Hematopoietic multipotent progenitor cell treated with erythropoietin and hydrocortisone succinate and interleukin-3 and kit ligand, for 15 days (in vitro differentiated cells): ENCODE measurements around the gene JPT1.
"Not testable (repeated sequence)": the region's sequence is repeated elsewhere in the genome, so short reads cannot be mapped to it uniquely, and the experiment has no call there.

Experiments
- DNase-seq: peaks from one replicate; pipeline ENCODE4 v3.0.0-alpha.2; 2015; ENCODE audit warnings: low spot score

The JPT1 gene

DNA sequence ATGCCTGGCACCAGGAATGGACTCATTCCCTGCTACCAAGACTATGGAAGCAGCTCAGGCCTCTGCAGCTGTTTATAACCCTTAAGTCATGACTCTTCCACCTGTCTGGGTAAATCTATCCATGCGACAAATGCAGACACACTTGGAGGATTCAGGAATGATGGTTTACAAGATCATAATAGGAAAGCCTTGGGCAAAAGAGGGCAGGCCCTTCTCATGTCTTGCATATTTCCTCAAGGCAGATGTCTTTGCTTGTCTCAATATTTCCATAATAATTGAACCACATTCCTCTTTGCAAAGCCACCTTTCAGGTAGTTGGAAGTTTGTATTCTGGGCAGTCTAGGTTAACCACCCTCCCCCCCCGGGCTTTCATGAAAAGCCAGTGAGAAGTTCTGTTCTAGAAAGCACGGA lies 884 bp upstream of the JPT1 start:
- no peak for DNase-seq

DNA sequence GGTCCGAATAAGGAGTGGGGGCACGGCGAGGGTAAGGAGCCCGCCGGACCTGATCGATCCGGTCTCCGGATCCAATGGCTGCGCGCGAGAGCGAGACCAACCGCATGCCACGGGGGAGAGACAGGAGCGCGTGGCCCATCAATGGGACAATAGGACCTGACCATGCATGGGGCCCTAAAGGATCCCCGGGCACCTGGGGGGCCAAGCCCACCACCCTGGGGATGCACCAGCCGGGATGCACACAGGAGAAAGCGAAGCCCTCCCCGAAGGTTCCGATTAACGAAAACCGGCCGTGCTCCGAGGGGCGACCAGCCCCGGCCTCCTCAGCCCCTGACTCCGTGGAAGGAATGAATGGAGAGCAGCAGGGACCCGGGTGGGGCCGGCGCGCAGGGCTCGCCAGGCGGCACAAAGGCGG lies 525 bp downstream of the JPT1 start:
- DNase-seq: peak; percentile 40

DNA sequence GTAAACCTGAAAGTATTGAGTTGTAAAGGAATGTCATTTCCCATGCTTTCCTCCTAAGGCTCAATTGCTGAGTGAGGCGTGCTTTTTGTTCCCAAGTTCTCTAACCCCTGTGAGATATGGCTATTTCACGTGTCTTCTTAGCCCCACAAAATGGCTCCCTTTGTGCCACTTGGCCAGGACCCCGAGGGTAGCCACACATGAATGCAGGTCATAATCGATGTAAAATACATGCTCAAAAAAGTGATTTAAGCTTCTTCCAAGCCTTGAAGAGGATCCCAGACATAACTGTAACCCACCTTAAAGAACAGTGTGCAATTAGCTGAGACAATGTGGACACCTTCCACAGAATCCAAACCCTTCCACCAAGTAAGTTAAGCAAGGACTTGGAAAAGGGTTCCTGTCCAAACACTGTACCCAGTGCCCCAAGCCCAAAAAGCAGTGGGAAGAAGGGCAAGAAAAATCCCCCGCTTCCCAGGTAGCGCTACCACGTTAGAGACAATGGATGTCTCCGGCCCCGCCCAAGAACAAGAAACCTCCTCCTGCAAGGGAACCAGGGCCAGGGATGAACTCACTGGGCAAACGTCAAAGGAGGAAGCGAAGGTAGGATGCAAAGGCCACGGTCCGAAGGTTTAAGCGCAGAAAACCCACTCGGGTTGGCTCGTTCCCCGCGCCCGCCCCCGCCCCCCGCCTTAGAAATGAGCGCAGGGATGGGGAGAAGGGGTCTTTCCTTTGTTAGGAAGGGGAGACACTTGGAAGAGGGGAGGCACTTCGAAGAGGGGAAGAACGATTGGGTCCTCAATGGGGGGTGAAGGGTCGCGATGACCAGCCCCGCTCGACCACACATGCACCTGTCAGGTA lies 1.2 kb downstream of the JPT1 start:
- no peak for DNase-seq

DNA sequence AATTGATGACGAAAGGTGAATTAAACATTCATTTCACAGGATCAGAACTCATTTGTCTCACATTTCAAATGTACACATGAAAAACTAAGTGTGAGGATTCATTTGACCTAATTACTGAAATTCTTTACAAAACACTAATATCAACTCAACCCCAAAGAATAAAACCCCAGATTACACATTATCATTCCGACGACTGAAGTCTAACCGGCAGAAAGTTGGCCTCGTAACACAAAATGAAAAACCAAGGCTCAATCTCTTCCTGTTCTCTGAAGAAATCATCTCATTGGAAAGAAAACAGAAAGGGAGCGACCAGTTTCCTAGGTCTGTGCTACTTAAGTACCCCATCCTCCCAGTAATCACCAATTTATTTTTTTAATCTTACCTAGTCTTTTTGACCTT lies 1.8 kb downstream of the JPT1 start:
- no peak for DNase-seq

DNA sequence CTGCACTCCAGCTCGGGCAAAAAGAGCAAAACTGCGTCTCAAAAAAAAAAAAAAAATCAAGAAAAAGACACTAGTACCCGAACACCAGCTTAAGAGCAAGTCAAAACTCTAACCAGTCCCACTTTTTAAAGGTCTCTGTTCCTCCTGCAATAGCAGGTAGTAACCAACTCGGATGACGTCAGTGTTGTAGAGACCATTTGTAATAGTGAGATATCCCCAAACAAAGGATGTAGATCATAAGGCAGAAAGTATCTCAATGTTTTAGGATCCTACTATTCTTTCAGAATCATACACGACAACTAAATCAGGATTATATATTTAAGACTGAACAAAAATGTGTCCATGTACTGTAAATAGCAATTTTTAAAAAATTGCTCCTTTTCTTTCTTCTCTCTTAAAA lies 2.4 kb downstream of the JPT1 start:
- DNase-seq: no peak

DNA sequence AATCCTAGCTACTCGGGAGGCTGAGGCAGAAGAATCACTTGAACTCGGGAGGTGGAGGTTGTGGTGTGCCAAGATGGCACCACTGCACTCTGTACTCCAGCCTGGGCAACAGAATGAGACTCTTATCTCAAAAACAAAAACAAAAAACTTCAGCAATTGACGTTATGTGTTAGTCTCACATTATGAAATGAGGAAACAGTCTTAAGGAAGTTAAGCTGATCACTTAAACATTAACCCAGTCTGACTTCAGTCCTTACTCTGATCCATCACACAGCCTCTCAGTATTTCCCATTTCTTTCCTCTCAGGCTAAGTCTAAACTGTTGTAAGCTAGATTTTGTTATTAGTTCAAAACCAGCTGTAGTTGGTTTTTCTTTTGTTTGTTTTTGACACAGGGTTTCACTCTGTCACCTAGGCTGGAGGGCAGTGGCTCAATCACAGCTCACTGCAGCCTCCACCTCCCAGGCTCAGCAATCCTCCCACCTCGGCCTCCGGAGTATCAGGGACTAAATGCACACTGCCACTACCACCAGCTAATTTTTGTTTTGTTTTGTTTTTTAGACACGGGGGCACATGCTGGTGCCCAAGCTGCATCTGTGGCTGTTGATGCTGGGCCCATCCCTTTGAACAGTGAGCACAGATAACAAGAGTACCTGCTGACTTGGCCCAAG lies 6.3 kb downstream of the JPT1 start:
- no peak for DNase-seq

DNA sequence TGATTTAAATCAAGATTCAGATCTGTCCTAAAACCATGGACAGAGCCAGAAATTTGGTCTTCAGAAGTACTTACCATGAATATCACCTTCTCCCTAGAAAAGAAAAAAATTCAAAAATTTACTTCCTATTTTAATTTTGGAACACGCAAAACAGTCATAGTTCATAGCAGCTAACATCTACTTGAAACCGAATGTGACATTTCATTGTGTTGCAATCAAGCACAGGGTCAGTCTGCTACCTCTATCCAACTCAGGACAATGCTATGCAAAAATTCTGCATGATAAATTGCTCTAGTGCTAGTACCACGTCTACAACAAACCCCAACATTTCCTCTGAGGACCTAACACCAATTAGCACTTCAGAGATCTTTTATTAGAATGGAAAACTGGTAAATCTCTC lies 7.7 kb downstream of the JPT1 start:
- DNase-seq: no peak

DNA sequence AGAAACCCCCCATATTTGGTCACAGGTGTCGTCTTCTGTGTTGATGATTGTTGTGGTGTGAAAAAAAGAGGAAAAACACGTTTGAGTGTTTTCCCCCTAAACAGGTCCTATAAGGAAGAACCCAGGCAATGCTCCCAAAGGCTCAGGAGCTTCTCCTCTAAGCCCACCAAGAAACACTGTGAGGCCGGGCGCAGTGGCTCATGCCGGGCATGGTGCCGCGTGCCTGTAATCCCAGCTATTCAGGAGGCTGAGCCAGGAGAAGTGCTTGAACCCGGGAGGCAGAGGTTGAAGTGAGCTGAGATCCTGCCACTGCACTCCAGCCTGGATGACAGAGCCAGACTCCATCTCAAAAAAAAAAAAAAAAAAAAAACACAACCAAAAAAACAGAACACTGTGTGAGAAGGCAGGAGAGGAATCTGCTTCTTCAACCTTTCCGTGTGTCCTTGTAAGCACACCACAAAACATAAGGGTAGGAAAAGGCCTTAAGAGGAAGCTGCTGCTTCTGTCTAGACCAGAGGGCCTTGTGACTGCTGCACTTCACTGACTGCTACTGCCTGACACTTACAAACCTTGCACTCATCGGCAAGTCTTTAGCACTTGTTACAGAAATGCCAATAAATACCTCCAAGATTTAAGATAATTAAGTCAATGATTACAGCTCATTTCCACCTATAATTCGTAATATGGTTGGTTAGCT lies 9.3 kb downstream of the JPT1 start:
- no peak for DNase-seq

DNA sequence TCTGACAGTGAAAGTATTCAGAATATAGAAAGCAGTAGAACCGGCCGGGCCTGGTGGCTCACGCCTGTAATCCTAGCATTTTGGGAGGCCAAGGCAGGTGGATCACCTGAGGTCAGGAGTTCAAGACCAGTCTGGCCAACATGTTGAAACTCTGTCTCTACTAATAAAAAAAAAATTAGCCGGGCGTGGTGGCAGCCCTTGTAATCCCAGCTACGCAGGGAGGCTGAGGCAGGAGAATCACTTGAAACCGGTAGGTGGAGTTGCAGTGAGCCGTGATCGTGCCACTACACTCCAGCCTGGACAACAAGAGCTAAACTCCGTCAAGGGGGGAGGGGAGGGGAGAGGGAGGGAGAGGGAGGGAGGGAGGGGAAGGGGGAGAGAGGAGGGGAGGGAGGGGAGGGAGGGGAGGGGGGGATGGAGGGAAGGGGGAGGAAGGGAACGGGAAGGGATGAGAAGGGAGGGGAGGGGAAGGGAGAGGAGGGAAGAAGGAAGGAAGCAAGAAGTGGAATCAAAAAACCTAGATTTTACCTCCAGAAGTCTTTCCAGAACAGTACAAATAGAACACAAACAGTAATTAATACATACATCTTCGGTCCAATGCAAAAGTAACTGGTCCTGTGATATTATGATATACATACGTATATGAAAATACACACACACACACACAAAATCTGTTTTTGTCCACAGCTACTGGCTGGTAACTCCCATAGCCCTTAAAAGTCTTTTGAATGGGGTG lies 11.9 kb downstream of the JPT1 start:
- no peak for DNase-seq

DNA sequence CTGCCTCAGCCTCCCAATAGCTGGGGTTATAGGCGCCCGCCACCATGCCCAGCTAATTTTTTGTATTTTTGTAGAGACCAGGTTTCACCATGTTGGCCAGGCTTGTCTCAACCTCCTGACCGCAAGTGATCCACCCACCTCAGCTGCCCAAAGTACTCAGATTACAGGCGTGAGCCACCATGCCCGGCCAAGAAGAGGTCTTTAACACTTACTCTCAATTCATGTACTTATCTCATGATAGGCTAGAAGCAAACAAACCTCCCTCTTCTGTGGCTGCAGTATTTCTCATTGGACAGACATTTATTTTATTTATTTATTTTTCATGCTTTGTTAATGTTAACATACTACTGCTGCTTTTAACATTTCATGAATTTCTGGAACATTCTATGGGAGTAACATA lies 15.8 kb downstream of the JPT1 start:
- no peak for DNase-seq

DNA sequence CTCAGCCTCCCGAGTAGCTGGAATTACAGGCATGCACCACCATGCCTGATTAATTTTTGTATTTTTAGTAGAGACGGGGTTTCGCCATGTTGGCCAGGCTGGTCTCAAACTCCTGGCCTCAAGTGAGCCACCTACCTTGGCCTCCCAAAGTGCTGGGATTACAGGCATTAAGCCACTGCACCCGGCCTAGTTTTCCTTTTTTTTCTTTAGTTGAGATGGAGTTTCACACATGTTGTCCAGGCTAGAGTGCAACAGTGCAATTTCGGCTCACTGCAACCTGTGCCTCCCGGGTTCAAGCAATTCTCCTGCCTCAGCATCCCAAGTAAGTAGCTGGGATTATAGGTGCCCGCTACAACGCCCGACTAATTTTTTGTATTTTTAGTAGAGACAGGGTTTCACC lies 16.6 kb downstream of the JPT1 start:
- not testable (repeated sequence) for DNase-seq

DNA sequence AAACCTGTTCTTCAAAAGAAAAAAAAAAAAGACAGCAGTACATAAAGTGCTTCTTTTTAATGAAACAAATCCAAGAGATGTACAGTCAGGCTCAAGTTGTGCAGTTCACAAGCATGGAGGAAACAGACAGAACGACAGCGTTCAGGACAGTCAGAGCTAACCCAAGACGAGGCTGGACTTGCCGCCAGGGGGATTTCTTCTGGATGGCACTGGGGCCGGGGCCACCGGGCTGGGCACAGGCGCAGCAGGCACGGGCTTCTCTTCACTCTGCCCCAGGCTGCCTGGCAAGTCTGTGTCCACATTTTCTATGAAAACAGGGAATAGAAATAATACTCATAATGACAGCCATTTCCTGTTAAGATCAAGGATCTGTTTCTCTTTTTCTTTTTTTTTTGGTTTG lies 18.4 kb downstream of the JPT1 start:
- DNase-seq: no peak

DNA sequence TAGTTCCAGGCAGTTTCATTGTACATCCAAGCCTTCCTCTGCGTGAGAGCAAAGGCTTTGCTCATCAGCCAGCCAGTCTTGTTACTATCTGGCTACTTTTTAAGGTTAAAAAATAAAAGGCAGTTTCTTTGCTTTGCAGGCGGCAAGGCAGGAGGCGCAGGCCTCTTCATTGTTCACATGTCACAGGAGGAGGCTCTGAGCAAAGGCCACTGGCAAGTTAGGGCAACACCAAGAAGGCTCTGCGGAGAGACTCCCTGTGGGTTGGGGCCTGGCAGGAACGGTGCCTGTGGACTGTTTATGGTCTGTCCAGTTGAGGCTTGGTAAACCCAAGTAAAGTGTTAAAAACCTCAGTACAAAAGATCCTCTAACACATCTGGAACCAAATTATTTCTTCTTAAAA lies 18.9 kb downstream of the JPT1 start:
- DNase-seq: no peak

DNA sequence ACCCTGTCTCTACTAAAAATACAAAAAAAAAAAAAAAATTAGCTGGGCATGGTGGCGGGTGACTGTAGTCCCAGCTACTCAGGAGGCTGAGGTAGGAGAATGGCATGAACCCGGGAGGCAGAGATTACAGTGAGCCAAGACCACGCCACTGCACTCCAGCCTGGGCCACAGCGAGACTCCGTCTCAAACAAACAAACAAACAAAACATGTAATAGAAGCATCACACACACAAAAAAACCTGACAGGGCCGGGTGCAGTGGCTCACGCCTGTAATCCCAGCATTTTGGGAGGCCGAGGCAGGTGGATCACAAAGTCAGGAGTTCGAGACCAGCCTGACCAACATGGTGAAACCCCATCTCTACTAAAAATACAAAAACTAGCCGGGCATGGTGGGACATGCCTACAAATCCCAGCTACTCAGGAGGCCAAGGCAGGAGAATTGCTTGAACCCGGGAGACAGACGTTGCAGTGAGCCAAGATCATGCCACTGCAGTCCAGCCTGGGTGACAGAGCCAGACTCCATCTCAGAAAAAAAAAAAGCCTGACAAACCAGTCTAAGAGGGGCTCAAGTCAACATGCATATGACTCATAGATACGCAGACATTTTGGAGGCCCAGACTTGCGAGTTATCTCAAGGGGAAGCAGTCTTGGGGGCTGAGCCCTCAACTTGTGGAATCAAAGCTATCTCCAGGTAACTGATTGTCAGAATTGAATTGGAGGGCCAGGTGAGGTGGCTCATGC lies 20.5 kb downstream of the JPT1 start:
- not testable (repeated sequence) for DNase-seq

DNA sequence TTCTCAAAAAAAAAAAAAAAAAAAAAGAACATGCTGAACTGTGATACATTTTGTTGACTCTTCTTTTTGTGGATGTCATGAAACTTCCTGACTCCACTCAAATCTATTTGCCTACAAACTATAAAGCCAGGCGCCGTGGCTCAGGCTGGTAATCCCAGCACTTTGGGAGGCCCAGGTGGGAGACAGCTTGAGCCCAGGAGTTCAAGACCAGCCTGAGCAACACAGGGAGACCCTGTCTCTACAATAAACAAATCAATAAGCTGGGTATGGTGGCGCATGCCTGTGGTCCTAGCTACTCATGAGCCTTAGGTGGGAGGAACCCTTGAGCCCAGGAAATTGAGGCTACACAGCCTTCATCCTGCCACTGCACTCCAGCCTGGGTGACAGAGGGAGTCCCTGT lies 21.3 kb downstream of the JPT1 start:
- DNase-seq: no peak

DNA sequence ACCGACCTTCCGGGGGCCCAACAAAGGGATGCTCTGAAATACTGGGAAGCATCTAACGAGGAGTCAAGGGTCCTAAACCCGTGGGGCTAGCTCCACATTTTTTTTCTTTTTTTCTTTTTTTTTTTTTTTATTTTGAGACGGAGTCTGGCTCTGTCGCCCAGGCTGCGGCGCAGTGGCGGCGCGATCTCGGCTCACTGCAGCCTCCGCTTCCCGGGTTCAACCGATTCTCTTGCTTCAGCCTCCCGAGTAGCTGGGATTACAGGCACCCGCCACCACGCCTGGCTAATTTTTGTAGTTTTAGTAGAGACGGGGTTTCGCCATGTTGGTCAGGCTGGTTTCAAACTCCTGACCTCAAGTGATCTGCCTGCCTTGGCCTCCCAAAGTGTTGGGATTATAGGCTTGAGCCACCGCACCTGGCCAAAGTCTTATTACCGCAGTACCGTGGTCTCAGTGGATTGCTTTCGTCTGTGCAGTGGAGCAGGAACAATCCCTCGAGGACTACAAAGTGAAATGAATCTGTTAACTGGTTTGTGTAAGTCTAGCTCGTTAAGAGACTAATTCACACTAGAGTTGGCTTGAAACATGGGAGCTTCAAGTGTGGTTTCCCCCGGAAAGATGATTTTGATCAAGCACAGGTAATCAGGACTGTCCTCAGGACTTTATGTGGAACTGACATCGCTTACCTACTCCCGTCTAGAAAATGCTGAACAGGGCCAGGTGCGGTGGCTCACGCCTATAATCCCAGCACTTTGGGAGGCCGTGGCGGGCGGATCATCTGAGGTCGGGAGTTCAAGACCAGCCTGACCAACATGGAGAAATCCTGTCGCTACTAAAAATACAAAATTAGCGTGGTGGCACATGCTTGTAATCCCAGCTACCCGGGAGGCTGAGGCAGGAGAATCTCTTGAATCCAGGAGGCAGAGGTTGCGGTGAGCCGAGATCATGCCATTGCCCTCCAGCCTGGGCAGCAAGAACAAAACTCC lies 22.0 kb downstream of the JPT1 start:
- not testable (repeated sequence) for DNase-seq

DNA sequence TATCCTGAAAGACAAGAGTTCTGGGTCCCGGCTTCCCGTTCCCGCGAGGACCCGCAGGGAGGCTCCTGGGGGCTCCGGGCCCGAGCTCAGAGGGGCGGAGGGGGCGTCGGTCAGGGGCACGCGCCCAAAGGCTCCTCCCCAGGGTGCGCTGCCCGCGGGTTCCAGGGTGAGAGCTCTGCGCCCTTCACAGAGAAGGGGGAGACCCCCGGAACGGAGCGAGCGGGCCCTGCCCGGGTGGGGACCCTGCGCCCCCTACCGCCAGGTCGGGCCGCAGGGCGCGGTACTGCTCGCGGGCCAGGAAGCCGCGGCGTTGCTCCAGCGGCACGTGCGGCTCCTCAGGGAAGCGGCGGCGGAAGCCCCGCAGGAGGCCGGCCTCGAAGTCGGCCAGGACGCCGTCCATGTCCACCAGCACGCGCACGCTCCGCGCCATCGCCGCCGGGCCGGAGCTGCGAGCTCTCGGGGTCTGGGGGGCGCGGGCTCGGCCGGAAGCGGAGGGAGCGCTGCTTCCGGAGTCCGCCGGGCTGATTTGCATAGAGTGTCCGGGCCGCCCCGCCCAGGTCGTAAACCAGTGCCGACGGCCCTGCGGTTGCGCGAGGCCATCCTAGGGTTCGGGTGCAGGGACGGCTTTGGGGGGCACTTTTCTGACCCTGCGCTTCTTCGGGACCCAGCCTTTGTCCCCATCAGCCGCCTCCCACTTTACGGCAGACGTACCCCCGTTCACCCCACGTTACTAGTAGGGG lies 22.9 kb downstream of the JPT1 start, which contains the start of gene NT5C:
NT5C (minus strand) TSS at position 465 of the 740 bp plus-strand sequence; CDS start at position 430, 35 bp downstream.
- DNase-seq: peak; percentile 77

DNA sequence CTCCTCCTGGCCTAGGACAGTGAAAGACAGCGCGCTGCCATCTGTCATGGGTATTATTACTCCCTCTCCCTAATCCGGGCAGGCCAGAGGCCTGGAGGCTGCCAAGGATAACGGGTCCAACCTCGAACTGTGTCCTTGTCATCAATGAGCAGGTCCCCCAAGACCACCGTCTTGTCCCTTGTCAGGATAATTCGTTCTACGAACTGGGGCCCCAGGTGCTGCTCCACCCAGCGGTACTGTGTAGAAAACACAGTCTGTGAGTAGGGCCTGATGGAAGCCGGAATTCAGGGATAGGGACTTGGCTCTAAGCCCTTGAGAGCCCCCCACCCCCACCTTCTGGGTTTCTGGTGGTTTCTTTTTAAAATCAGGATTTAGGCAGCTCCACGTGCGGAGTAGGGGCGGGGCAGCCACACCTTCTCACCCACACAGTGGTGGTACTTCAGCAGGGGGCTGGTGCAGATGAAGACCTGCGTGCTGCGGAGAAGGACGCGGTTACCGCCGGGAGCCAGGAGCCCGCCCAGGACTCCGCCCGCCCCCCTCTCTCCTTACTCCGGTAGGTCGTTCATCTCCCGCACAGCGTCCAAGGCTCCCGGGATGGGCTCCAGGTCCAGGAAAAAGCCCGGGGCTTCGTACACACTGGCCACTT lies 23.6 kb downstream of the JPT1 start:
- peak; percentile 66 for DNase-seq

DNA sequence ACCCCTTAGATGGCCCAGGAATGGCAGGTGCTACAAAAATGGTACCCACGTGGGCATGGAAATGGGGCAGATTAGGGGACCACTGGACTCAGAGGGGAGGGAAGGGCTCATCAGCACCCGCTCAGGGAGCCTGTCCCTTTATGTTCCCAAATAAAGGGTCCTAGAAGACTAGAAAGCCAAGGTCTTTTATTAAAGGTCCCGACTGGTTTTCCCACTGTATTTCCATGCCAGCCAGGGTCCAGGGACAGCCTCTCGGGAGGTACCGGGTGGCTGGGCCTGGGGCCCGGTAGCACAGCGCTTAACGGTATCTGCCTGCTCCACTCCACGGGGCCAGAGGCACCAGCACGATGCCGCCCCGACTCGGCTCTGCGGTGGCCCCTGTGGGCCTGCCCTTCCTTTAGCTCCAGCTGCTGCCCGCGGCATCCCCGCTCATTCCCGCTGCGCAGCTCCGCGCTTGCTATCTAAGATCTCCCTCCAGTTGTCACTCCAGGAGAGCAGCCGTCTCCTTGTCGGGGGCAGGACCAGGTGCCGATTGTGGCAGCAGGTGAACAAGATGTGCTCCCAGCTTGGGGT lies 24.2 kb downstream of the JPT1 start:
- DNase-seq: no peak
